Stimulated activated CD4-positive, alpha-beta T cell treated with anti-CD3 and anti-CD28 coated beads, Interleukin-15, amount 100 ng/mL, for 48 hours (primary cell): Measurements from ENCODE around the gene LYPD6.

Experiments
- DNase-seq, 2 donors: peaks; one replicate each; pipeline ENCODE4 v3.0.0-alpha.2; 2020; ENCODE audit warnings: low read depth in 2 of 2

LYPD6 gene

DNA sequence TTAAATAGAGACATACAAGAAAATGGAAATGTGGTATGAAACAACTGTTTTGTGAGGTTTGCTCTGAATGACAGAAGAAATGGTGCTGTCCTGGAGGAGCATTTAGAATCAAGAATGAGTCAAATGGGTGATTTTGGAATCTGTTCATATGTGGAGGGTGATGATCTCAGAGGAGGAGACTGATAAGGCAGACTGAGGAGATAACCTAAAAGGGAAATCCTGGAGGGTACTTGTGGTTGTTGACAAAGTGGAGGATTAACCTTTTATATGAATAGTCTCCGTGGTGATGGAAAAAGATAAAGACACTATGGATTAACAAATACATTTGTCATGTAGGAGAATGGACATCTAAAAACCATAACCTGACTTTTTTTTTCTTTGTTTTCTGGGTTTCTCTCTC is 183.1 kb downstream of the LYPD6 start:
- no peak for DNase-seq
